WERI-Rb-1 (cell line): ENCODE data around the gene NRXN2.

Source experiments
- DNase-seq: peaks from one replicate; pipeline ENCODE4 v3.0.0-alpha.2; 2020
- H3K27ac ChIP-seq: fragments of 250-450 bp; sonication (Bioruptor Pico); 2 replicates; pipeline ENCODE4 v1.5.1; 2020; ENCODE audit warnings: mild to moderate bottlenecking, moderate library complexity
- H3K27me3 ChIP-seq: fragments of 250-450 bp; sonication (Bioruptor Pico); 2 replicates; pipeline ENCODE4 v1.5.1; 2021; ENCODE audit warnings: mild to moderate bottlenecking, low read depth, moderate library complexity; ENCODE audit not compliant: insufficient read depth, severe bottlenecking
- H3K36me3 ChIP-seq: fragments of 250-450 bp; sonication (Bioruptor Pico); 2 replicates; pipeline ENCODE4 v1.5.1; 2020; ENCODE audit warnings: mild to moderate bottlenecking, moderate library complexity
- H3K4me3 ChIP-seq: 2 replicates; pipeline ENCODE4 v1.5.1; 2011; ENCODE audit warnings: low read depth, mild to moderate bottlenecking, control low read depth, low read length
- H3K9me3 ChIP-seq: fragments of 250-450 bp; sonication (Bioruptor Pico); 2 replicates; pipeline ENCODE4 v1.5.1; 2021; ENCODE audit warnings: mild to moderate bottlenecking, moderate library complexity; ENCODE audit not compliant: severe bottlenecking
- TF ChIP-seq, protein P1 (sequence below): IDR thresholded peaks from 2 replicates; pipeline ENCODE4 v1.5.1; 2011; ENCODE audit warnings: low read depth, mild to moderate bottlenecking, control low read depth, inconsistent platforms, low read length

The NRXN2 gene

GRCh38 chr11:64714666-64715065 lies 8.3 kb downstream of the NRXN2 start:
- Histone ChIP-seq H3K27ac (no peak overlapping the region), H3K36me3 (no peaks in the 10 kb centered on the region), H3K9me3 (no peaks in the 10 kb centered on the region), H3K4me3 (no peak overlapping the region), H3K27me3 (peaks cover 18% of the 10 kb centered on the region)
- TF ChIP-seq, protein P1, sequence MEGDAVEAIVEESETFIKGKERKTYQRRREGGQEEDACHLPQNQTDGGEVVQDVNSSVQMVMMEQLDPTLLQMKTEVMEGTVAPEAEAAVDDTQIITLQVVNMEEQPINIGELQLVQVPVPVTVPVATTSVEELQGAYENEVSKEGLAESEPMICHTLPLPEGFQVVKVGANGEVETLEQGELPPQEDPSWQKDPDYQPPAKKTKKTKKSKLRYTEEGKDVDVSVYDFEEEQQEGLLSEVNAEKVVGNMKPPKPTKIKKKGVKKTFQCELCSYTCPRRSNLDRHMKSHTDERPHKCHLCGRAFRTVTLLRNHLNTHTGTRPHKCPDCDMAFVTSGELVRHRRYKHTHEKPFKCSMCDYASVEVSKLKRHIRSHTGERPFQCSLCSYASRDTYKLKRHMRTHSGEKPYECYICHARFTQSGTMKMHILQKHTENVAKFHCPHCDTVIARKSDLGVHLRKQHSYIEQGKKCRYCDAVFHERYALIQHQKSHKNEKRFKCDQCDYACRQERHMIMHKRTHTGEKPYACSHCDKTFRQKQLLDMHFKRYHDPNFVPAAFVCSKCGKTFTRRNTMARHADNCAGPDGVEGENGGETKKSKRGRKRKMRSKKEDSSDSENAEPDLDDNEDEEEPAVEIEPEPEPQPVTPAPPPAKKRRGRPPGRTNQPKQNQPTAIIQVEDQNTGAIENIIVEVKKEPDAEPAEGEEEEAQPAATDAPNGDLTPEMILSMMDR = no peak
- no peak for DNase-seq

- H3K36me3 ChIP-seq = no peaks in the 10 kb centered on the region
- no peaks in the 10 kb centered on the region for H3K9me3 ChIP-seq
- TF ChIP-seq, protein P1 = no peak
- H3K27ac ChIP-seq = no peak overlapping the region
- no peak for DNase-seq
- peaks cover 18% of the 10 kb centered on the region for H3K27me3 ChIP-seq
- no peak overlapping the region for H3K4me3 ChIP-seq
Observed at GRCh38 chr11:64713781-64714363, 9.1 kb downstream of the NRXN2 start.

- no peaks in the 10 kb centered on the region for H3K36me3 ChIP-seq
- TF ChIP-seq, protein P1 = no peak
- DNase-seq = peak; percentile 72
- H3K4me3 ChIP-seq = peak overlapping the region; percentile 34
- H3K27me3 ChIP-seq = peaks cover 18% of the 10 kb centered on the region
- H3K9me3 ChIP-seq = no peaks in the 10 kb centered on the region
- H3K27ac ChIP-seq = no peak overlapping the region
Observed at GRCh38 chr11:64713016-64713707, 9.8 kb downstream of the NRXN2 start.

DNA sequence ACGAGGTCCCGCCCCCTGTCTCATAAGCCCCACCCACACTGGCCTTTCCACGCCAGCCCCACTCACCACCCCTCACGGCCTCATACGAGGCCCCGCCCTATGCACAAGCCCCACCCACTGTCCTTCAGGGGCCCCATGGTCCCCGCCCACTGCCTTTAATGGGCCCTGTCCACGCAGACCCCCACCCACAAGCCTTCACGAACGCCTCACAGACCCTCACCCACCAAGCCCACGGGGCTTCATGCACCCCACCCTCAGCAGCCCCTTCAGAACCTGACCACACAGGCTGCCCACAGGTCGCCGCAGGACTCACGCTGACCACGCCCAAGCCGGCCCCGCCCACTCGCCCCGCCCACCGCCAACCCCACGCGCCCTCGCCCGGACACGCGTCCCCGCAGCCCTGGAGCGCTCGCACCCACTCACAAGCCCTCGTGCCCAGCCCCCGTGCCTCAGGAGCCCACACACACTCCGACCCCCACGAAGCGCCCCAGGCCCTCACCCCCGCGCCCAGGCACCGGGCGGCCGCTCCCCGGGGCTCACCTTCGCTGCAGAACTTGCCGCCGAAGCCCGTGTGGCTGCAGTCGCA lies 10.5 kb downstream of the NRXN2 start:
- TF ChIP-seq, protein P1 = no peak
- DNase-seq = peak; percentile 32
- Histone ChIP-seq H3K36me3 (no peaks in the 10 kb centered on the region), H3K27ac (no peak overlapping the region), H3K9me3 (no peaks in the 10 kb centered on the region), H3K4me3 (peak overlapping the region; percentile 34), H3K27me3 (peaks cover 18% of the 10 kb centered on the region)

DNA sequence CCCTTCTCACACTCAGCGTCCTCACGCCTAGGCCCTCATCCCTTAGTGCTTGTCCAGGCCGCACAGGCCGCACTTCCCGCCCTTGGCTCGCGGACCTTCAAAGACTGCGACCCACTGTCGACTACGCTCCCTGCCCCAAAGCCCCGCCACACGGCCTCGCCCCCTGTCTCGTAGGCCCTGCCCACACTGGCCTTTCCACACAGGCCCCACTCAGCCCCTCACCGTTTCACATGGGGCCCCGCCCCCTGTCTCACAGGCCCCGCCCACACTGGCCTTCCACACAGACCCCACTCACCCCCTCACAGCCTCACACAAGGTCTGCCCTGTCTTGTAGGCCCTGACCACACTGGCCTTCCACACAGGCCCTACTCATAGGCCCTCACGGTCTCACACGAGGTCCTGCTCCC lies 11.0 kb downstream of the NRXN2 start:
- Histone ChIP-seq H3K27me3 (peaks cover 18% of the 10 kb centered on the region), H3K36me3 (no peaks in the 10 kb centered on the region), H3K27ac (no peak overlapping the region), H3K4me3 (no peak overlapping the region), H3K9me3 (no peaks in the 10 kb centered on the region)
- DNase-seq = no peak
- TF ChIP-seq, protein P1 = no peak
